SK-N-SH treated with all-trans-retinoic acid at 6 μM for 48 hours (cell line): Measurements from ENCODE around the gene DGCR2.

Experiments used
- ATAC-seq: fragments of 200-7000 bp; cut with Tn5 transposase; 3 replicates; pipeline ENCODE4 v1.9.1; 2020; ENCODE audit warnings: mild to moderate bottlenecking, moderate library complexity
- ARNTL ChIP-seq: fragments of 450-650 bp; formaldehyde crosslinking; IDR thresholded peaks from 2 replicates; pipeline ENCODE4 v1.5.0; 2020; ENCODE audit warnings: low read depth, mild to moderate bottlenecking, moderate library complexity, borderline replicate concordance
- BACH2 ChIP-seq: fragments of 250-450 bp; sonication (Bioruptor Pico); IDR thresholded peaks from 2 replicates; pipeline ENCODE4 v1.9.0; 2021; ENCODE audit warnings: mild to moderate bottlenecking, borderline replicate concordance
- CREB5 ChIP-seq: fragments of 250-450 bp; sonication (Bioruptor Pico); IDR thresholded peaks from 2 replicates; pipeline ENCODE4 v1.5.1; 2020; ENCODE audit warnings: low read depth, mild to moderate bottlenecking, moderate library complexity
- CSDC2 ChIP-seq: fragments of 250-450 bp; sonication (Bioruptor Pico); IDR thresholded peaks from 2 replicates; pipeline ENCODE4 v1.5.0; 2020; ENCODE audit warnings: mild to moderate bottlenecking, moderate library complexity
- CSRNP3 ChIP-seq: fragments of 250-450 bp; sonication (Bioruptor Pico); IDR thresholded peaks from 2 replicates; pipeline ENCODE4 v1.5.1; 2021; ENCODE audit warnings: mild to moderate bottlenecking, moderate library complexity
- ESRRG ChIP-seq: fragments of 250-450 bp; sonication (Bioruptor Pico); IDR thresholded peaks from 2 replicates; pipeline ENCODE4 v1.6.1; 2021; ENCODE audit warnings: mild to moderate bottlenecking
- GLIS3 ChIP-seq: fragments of 250-450 bp; sonication (Bioruptor Pico); IDR thresholded peaks from 2 replicates; pipeline ENCODE4 v1.5.0; 2020; ENCODE audit warnings: mild to moderate bottlenecking, moderate library complexity
- ISL1 ChIP-seq: fragments of 250-450 bp; sonication (Bioruptor Pico); IDR thresholded peaks from 2 replicates; pipeline ENCODE4 v2.1.2; 2022; ENCODE audit warnings: mild to moderate bottlenecking, moderate library complexity
- OSR1 ChIP-seq: fragments of 250-450 bp; sonication (Bioruptor Pico); IDR thresholded peaks from 2 replicates; pipeline ENCODE4 v1.8.0; 2022; ENCODE audit warnings: moderate library complexity, mild to moderate bottlenecking, inconsistent platforms
- PATZ1 ChIP-seq: fragments of 250-450 bp; sonication (Bioruptor Pico); IDR thresholded peaks from 2 replicates; pipeline ENCODE4 v1.8.0; 2020; ENCODE audit warnings: mild to moderate bottlenecking, moderate library complexity, borderline replicate concordance
- POU6F1 ChIP-seq: fragments of 250-450 bp; sonication (Bioruptor Pico); IDR thresholded peaks from 2 replicates; pipeline ENCODE4 v1.8.0; 2021; ENCODE audit warnings: low read depth, mild to moderate bottlenecking, moderate library complexity, borderline replicate concordance
- PPARA ChIP-seq: fragments of 250-450 bp; sonication (Bioruptor Pico); IDR thresholded peaks from 2 replicates; pipeline ENCODE4 v1.5.0; 2020; ENCODE audit warnings: mild to moderate bottlenecking, borderline replicate concordance
- RARB ChIP-seq: fragments of 250-450 bp; sonication (Bioruptor Pico); IDR thresholded peaks from 2 replicates; pipeline ENCODE4 v1.8.0; 2021; ENCODE audit warnings: mild to moderate bottlenecking, moderate library complexity
- SNAI2 ChIP-seq: fragments of 250-450 bp; sonication (Bioruptor Pico); IDR thresholded peaks from 2 replicates; pipeline ENCODE4 v1.5.0; 2020; ENCODE audit warnings: mild to moderate bottlenecking, moderate library complexity
- TCF4 ChIP-seq: fragments of 250-450 bp; sonication (Bioruptor Pico); IDR thresholded peaks from 2 replicates; pipeline ENCODE4 v1.8.0; 2021; ENCODE audit warnings: mild to moderate bottlenecking, moderate library complexity, borderline replicate concordance
- TOX ChIP-seq: fragments of 250-450 bp; sonication (Bioruptor Pico); IDR thresholded peaks from 2 replicates; pipeline ENCODE4 v1.8.0; 2021; ENCODE audit warnings: mild to moderate bottlenecking, moderate library complexity, borderline replicate concordance
- TSHZ2 ChIP-seq: fragments of 250-450 bp; sonication (Bioruptor Pico); IDR thresholded peaks from 2 replicates; pipeline ENCODE4 v1.5.0; 2020; ENCODE audit warnings: mild to moderate bottlenecking, moderate library complexity
- ZC3H10 ChIP-seq: fragments of 250-450 bp; sonication (Bioruptor Pico); IDR thresholded peaks from 2 replicates; pipeline ENCODE4 v1.5.1; 2021; ENCODE audit warnings: mild to moderate bottlenecking, moderate library complexity
- ZFP3 ChIP-seq: fragments of 250-450 bp; sonication (Bioruptor Pico); IDR thresholded peaks from 2 replicates; pipeline ENCODE4 v1.5.0; 2020; ENCODE audit warnings: mild to moderate bottlenecking, moderate library complexity
- ZFP30 ChIP-seq: fragments of 450-650 bp; formaldehyde crosslinking; IDR thresholded peaks from 2 replicates; pipeline ENCODE4 v1.5.0; 2022; ENCODE audit warnings: mild to moderate bottlenecking, moderate library complexity
- ZNF70 ChIP-seq: fragments of 450-650 bp; formaldehyde crosslinking; IDR thresholded peaks from 2 replicates; pipeline ENCODE4 v1.5.0; 2020; ENCODE audit warnings: mild to moderate bottlenecking, moderate library complexity
- ZNF8 ChIP-seq: fragments of 450-650 bp; formaldehyde crosslinking; IDR thresholded peaks from 2 replicates; pipeline ENCODE4 v1.5.0; 2020; ENCODE audit warnings: mild to moderate bottlenecking, moderate library complexity

The DGCR2 gene

GRCh38 chr22:19038728-19039447 is 83.3 kb downstream of the DGCR2 start:
- ATAC-seq: no peak
- TF ChIP-seq SNAI2 (no peak), PATZ1 (no peak), ISL1 (CRISPR knock-in tag) (no peak), CSRNP3 (CRISPR knock-in tag) (no peak), BACH2 (no peak), ZFP3 (CRISPR knock-in tag) (no peak), ZNF70 (CRISPR knock-in tag) (no peak), TSHZ2 (CRISPR knock-in tag) (no peak), ZC3H10 (CRISPR knock-in tag) (no peak), GLIS3 (no peak), ARNTL (CRISPR knock-in tag) (no peak)

- no peak for ATAC-seq
- TF ChIP-seq ZNF8 (CRISPR knock-in tag) (no peak), SNAI2 (no peak), ZNF70 (CRISPR knock-in tag) (no peak), BACH2 (no peak), PPARA (CRISPR knock-in tag) (no peak), TCF4 (no peak), GLIS3 (no peak), ZFP3 (CRISPR knock-in tag) (no peak), OSR1 (CRISPR knock-in tag) (no peak), RARB (CRISPR knock-in tag) (no peak), POU6F1 (no peak), ISL1 (CRISPR knock-in tag) (no peak), TOX (no peak), CSRNP3 (CRISPR knock-in tag) (no peak), TSHZ2 (CRISPR knock-in tag) (no peak), ZC3H10 (CRISPR knock-in tag) (no peak), ZFP30 (CRISPR knock-in tag) (no peak), CREB5 (no peak), CSDC2 (no peak), ESRRG (no peak)
- TF ChIP-seq, all 23 proteins: peak for 0
These were observed 84.1 kb downstream of the DGCR2 start for GRCh38 chr22:19038164-19038546.
